ENCODE data around the gene MIEF1.

MIEF1 gene

DNA sequence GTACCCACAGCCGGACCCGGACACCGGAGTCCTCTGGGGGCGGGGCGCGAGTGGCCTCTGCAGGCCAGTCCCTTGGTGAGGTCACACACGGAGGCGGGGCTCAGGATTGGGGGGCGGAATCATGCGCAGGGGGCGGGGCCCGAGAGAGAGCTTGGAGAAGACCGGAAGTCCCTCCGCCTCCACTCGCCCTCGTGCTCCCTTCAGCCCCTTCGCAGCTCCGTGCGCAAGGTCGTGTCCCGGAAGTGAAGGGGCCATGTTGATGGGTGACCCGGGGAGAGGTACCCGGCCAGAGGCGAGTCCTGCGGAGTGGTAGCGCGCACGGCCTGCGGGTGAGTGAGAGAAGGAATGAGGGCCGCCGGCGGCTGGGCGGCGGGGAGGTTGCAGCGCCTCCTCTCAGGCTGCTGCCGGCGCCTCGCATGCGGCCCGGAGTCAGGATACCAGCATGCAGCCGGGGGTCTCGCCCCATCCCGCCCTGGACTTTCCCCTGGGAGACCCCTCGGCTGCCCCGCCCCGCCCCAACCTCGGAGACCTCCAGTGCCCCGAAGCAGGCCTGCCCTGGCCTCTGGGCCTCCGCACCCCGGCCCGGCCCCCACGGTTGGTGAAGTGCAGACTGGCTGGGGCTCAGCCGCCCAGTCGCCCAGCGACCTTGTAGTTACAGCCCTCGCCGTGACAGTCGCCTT lies at the start of gene MIEF1:
Gene MIEF1 (plus strand): TSS at position 182 of the 680 bp plus-strand sequence. CDS start 9,005 bp downstream, outside the sequence.
- peak; percentile 82 for DNase-seq (ENCODE audit: low read depth, low spot score)

DNA sequence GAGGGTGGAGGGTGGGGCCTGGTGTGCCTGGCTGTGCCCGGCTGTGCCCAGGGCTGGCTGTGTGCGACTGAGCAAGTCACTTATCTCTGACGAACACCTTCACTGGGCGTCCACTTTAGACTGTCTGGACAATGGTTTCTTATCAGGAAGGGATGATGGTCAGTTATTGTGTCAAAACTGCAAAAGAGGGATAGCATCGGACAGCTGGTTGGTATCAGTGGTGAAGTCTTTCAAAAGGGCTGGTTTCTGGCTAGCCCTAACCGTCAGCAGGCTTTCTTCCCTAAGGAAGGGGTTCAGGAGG lies 49.4 kb upstream of the MIEF1 start:
- DNase-seq (ENCODE audit: low read depth, low spot score) = no peak

DNA sequence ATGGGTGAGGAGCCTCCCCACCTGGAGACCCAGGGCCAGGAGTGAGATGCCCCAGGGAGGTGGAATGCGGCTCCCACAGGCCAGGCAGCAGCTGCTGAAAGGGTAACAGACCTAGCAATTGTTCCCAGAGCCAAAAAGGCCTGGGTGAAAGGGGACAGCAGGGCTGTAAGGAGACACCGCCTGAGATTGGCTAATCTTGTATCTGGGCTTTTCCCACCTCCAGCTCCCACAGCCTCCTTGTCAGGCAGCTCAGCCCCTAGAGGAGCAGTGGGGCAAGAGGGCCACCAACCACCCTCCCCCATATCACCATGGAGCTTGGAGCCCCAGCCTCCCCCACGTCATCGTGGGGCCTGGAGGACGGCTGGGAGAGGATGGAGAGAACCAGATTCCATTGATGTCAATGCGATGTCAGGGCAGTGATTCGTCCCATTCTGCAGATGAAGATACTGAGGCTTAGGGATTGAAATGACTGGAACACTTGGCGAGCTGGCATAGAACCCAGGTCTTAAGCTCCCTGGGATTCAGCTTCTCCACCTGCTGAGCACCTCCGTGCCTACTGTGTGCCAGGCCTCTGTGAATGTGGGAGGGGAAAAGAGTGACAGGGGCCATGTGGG lies 48.2 kb upstream of the MIEF1 start:
- no peak for DNase-seq (ENCODE audit: low read depth, low spot score)

DNA sequence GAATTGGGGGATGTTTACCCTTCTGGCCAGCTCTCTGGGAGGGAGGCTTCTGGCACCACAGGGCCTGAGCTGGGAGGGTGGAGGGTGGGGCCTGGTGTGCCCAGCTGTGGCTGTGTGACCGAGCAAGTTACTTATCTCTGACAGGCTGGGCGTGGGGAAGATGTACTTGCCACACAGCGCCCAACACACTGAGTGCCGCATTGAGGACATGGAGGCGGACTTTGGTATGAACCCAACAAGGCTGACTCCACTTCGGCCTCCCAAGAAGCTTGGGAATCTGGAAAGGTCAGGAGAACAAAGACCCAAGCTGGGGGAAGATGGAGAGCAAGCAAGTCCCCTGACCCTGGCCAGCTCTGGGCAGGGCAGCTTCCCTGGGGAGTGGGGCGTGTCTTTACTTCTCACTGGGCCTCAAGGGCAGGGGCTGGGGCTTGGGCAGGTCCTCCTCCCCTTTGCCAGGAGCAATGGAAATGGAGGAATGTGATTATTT lies 47.7 kb upstream of the MIEF1 start:
- DNase-seq (ENCODE audit: low read depth, low spot score) = no peak

DNA sequence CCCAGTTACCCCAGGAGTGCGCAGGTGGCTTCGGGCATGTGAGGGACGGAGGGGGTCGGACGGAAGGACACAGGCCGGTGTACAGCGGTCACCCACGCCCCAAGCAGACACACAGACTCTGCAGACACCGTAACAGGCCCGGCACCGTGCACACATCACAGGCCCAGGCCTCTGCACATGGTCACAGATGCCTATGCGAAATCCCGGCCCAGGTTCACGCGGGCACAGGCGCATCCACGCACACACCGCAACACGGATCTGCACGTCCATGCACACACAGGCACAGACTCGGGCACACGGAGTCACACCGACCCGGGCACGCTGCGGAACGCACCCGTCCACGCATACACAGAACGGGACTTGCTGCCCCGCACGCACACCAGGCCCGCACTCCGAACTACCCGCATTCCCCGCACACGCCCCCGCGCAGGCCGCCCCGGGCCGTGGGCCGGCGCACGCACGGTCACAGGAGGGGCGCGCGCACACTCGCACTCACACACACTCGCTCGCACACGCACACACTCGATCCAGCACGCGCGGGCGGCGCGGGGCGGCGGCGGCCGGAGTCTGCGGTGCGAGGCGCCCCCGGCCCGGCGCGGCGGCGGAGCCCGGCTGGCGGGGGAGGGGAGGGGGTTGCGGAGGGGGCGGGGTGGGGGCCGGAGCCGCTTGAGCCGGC lies 45.4 kb upstream of the MIEF1 start, which contains the start of gene MGAT3:
Gene MGAT3 (plus strand): TSS at position 491 of the 676 bp plus-strand sequence. CDS start 30,336 bp downstream, outside the sequence.
- DNase-seq (ENCODE audit: low read depth, low spot score) = no peak

DNA sequence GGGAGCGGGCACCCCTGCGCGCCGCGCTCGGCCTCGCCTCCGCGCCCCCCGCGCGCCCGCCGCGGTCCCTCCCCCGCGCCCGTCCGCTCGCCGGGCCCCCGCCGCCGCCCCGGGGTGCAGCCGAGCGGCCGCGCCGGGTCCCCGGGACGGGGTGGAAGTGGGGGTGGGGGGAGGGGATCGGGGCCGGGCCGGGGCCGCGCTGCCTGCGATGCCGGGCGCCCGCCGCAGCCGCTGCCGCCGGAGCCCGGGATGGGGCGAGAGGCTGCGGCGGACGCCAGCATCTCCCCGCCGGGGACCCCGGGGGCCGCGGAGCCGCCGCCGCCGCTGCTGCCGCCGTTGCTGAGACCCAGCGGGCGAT lies 44.9 kb upstream of the MIEF1 start:
- DNase-seq (ENCODE audit: low read depth, low spot score) = no peak

DNA sequence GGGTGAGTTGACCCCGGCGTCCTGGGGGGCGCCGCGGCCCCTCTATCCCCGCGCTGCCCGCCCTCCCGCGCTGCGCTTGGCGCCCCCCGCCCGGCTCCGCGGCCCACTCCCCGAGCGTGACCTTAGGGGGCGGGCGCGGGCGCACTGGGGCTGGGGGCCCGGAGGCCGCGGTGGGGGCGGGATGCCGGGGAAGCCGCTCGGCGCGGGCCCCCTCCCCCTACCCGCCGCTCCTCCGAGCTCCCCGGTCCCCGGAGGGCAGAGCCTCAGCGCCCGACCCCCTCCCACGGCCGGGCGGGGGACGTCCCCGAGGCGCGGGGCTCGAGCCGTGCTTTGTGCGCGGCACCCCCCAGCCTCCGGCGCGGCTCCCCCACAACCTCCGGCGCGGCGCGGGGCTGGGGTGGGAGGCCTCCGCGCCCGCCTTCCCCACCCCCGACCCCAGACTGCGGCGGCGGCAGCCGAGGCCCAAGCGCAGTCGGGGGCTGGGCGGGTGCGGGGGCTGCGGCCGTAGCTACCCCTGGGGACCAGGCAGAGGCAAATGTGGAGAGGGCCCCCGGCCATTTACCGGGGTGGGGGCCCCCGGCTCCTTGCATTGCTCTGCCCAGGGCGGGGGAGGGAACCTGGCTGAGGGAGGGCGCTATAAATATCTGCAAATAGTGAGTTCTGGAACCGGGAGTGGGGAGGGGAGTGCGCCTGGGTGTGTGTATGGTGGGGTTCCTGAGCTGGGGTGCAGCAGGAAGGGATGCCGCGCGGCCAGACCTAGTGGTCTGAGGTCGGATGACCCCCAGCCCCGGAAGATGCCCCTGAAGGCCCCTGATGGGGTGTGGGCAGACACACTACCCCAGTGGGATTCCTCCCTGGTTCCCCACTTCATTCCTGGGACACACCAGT lies 44.3 kb upstream of the MIEF1 start:
- no peak for DNase-seq (ENCODE audit: low read depth, low spot score)

DNA sequence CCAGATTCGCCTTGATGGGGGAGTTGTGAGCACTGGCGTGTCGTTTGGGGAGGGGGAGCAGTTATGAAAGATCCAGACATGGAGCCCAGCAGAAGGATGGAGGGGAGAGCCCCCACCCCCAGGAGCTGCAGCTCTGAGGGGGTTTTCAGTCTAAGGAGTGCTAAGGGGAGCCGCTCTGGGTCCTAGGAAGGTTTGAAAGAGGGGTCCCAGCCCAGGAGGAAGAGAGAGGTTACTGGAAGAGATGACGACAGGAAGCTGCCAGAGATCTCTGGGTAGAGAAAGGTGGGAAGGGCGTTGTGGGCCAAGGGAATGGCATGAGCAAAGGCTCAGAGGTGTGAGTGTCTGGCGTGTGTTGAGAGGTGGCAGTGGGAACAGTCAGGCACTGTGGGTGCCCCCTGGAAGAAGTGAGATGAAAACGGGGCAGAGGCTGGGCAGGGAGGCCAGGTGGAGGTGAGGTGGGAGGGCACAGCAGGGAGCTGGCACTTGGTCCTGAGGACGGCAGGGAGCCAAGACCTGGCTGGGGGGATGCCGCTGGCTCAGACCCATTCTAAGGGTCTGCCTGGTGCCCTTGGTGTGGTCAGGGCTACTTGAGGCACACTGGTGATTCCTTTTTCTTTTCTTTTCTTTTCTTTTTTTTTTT lies 43.5 kb upstream of the MIEF1 start:
- no peak for DNase-seq (ENCODE audit: low read depth, low spot score)

DNA sequence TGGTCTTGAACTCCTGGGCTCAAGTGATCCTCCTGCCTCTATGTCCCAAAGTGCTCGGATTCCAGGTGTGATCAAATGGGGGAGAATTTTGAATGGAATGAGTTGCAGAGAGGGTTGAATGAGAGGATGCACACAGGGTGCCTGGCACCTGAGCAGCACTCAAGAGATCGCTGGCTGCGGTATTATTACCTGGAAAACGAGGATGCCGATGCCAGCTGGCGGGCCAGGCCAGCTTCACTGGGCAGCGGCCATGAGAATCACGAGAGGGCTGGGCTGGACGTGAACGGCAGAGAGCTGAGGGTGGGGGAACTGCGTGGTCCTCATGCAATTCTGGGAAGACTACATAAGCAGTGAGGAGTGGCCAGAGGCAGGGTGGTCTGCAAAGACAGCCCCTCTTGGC lies 42.4 kb upstream of the MIEF1 start:
- no peak for DNase-seq (ENCODE audit: low read depth, low spot score)

DNA sequence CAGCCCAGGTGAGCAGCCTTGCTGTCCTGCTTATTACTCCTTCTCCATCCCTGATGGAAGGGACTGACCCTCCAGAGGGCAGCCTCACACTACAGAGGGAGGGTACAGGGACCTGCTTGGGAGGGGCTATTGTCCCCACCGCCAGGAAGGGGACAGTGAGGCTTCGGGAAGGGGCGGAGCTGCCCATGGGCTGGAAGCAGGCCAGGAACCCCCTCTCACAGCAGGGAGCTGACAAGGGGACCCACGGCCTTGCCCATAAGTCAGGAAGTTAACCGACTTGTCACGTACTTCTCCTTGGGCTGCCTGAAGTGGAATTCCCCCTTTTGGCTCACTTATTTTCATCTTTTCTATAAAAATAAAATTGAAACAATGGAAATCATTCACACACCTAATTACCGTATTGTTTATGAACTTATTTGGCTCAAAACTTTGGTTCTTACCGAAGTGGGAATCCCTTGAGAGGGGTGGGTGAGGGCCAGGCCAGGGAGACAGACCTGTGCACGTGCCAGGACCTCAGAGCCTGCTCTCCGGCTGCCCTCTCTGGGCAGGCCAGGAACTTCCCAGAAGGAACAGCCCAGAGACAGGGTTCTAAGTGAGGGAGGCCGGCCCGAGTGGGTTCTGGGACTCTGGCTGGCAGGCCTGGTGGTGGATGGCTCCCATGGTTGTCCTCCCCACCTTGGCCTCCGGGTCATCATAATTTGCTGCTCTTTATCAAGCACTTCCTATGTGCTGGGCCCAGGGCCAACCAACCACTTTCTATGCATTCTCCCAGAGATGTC lies 39.5 kb upstream of the MIEF1 start:
- no peak for DNase-seq (ENCODE audit: low read depth, low spot score)

DNA sequence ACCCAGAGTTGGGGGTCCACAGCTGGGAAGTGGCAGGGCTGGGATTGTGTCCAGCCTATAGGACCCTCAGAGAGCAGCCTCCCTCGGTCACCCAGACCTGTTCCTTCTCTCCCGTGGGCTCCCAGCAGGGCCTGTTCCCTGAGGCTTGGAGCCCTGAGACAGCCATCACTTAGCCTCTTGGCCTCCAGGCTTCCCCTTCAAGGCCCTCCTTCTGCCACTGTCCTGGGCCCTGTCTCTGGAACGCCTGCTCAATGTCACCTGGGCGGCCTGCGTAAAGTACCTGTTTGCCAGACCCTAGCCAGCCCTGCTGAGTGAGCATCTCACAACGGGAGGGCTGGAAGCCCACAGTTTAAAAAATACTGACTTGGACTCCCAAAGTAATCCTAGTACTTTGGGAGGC lies 38.8 kb upstream of the MIEF1 start:
- DNase-seq (ENCODE audit: low read depth, low spot score) = no peak

DNA sequence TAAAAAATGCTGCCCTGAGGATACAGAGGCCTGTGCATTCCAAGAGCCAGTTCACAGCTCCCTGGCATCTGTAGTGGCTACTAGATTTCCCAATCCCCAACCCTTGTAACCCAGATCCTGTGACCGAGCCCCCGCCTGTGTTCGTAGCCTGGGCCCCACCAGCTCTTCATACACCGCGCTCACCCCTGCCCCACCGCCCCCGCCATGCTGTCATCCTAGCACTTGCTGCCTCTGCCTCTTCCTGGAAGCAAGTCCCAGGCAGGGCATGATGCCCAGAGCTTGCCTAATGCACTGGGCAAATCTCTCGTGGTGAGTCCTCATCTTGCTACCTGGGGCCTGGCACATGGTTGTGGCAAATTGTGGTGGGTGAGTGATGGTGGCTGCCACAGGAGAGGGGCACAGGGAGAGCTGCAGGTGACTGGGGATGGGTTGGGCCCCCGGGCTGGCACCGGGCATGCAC lies 38.1 kb upstream of the MIEF1 start:
- DNase-seq (ENCODE audit: low read depth, low spot score) = no peak

DNA sequence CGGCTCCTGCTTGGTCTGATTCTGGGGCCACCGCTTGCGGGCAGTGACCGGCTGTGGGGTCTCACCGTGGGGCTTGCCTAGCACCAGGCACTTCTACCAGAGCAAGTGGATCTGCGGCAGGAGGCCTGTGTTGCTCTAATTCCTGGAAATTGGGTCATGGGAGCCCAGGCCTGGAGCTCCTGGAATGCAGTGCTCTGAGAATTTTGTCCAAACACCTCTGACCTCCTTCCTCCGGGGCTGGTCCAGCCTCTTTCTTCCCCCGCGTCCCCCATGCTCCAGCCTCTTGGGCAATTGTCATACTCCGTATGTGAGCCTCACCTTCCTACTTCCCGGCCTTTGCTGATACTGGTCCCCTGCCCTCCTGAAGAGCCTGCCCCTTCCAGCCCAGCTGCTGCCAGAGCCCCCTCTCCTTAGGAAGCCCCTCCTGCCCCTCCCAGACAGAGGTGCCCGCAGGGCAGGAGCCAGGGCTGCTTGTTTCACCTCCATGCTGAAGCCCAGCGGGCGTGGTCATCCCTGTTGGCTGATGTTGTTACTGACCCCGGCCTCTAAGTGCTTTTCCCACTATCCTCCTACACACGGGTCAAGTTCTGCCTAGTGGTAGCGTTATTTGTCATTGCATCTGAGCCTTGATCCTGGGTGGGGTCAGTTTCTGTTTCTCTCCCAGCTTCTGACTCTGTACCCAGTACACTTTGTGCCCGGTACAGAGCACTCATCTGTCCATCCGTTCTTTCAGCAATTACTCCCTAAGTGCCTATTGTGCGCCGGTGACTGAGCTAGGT lies 35.7 kb upstream of the MIEF1 start:
- no peak for DNase-seq (ENCODE audit: low read depth, low spot score)

DNA sequence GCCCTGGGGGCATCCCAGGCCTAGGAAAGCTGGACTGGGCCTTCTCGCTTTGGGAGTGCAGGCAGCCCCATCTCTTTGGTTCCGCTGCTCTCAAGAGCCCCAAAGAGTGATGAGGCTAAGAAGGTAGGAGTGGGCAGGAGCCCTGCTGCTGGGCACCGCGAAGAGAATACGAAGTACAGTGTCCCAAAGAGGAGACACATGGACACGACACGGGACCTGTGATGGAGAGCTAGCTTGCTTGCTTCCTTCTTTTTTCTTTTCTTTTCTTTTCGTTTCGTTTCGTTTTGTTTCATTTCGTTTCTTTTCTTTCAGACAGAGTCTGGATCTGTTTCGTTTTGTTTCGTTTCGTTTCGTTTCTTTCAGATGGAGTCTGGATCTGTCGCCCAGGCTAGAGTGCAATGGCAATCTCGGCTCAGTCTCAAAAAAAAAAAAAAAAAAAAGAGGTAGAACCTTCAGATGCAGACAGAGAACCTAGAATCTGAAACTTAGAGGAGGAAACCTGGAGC lies 34.6 kb upstream of the MIEF1 start:
- no peak for DNase-seq (ENCODE audit: low read depth, low spot score)

DNA sequence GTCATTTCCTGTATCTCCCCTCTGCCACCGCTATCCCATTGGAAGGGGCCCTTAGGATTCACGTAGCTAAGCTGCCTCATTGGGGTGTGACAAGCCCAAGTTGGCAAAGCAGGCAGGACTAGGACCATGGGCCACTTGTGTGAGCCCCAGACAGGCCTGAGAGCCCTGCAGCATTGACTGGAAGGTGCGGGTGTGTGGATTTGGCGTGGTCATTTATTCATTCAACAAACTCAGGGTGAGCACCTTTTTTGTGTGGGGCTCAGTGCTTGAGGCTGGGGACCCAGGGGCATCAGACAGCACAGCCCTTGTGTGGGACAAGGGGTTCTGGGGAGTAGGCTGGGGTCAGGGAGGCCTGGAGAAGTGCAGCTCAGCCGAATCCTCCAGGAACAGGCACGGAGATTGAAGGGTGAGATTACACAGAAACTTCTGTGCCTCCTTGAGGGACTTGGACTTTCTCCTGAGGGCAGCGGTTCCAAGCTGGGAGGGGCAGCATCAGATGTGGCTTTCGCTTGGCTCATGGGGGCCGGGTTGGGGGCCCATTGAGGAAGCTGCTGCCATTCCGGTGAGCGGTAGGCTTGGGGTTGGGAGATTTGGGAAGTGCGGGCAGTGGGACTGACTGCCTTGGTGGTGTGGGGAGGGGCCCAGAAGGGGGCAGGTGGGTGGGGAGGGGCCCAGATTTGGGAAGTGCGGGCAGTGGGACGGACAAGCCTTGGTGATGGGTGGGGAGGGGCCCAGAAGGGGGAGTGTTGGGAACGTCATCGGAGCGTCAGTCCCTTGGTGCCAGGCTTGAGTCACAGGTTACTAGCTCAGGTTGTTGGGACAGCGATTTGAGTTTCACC lies 33.4 kb upstream of the MIEF1 start:
- DNase-seq (ENCODE audit: low read depth, low spot score) = no peak

DNA sequence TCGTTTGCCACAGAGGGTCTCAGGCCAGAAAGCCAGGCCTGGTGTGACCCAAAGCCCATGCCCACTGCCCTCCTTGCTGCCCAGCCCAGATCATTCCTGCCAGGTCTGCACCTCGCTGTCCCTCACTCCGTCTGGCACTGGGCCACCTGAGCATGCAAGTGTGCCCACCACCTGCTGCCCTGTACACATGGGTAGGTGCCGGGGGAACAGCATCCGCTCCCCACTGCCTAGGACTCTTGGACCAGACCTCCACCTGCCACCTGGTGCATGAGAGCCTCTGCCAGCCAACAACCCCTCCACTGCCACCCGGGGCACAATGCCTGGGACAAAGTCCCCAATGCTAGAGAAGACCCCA lies 32.8 kb upstream of the MIEF1 start:
- no peak for DNase-seq (ENCODE audit: low read depth, low spot score)

DNA sequence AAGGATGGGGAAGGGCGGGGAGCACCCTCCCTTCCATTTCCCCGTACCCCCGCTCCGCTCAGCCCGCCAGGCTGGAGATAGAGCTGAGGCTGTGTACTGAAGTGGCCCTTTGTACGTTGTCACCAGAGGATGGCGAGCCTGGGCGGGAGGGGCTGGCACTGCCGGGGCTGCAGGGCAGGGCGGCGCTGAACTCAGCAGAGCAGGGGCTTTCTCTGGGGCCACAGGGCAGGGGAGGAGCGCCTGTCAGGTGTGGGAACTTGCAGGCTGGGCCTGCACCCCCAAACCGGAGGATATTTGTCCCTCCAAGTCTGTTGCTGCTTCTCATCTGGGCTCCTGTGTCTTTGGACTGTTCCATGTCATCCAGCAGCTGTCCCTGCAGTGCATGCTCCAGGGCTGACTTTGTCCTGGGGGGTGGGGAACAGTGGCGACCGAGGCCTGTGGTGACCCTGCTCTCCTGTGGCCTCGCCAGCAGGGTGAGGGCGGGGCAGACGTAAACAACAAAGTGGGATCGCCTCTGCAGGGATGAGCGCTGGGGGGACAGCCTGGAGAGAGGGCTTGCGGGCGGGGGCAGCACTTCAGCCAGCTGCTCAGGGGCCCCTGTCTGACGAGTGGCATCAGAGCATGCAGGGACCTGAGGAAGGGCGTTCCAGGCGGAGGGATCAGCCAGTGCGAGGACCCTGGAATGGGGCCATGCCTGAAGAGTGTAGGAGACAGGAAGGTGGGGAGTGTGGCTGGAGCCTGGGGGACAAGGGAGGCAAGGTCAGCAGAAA lies 32.2 kb upstream of the MIEF1 start:
- no peak for DNase-seq (ENCODE audit: low read depth, low spot score)
